OCI-LY1 (cell line): ENCODE measurements around the gene DEPP1.

Experiments
- H2AFZ ChIP-seq: fragments of 200-600 bp; sonication (generic), shearing (Covaris generic); 2 replicates; pipeline ENCODE4 v1.6.0; 2014; ENCODE audit warnings: antibody characterized with exemption, mild to moderate bottlenecking, low read length
- H3F3A ChIP-seq: fragments of 200-600 bp; sonication (generic), shearing (Covaris generic); 2 replicates; pipeline ENCODE4 v1.6.0; 2014; ENCODE audit warnings: mild to moderate bottlenecking, antibody characterized with exemption, low read length, moderate library complexity; ENCODE audit not compliant: insufficient read depth
- H3K27ac ChIP-seq: fragments of 200-600 bp; sonication (generic); 2 replicates; pipeline ENCODE4 v1.5.1; 2014; ENCODE audit warnings: low read length, mixed run types, mild to moderate bottlenecking, low read depth; ENCODE audit not compliant: poor library complexity, severe bottlenecking
- H3K27me3 ChIP-seq: fragments of 200-600 bp; sonication (generic); 2 replicates; pipeline ENCODE4 v1.6.0; 2014; ENCODE audit warnings: antibody characterized with exemption, mild to moderate bottlenecking, low read length, moderate library complexity; ENCODE audit not compliant: insufficient read depth
- H3K36me3 ChIP-seq: fragments of 200-600 bp; sonication (generic); 2 replicates; pipeline ENCODE4 v1.6.1; 2014; ENCODE audit warnings: mild to moderate bottlenecking, antibody characterized with exemption, low read length, moderate library complexity, mixed read lengths; ENCODE audit not compliant: insufficient read depth
- H3K4me1 ChIP-seq: fragments of 200-600 bp; sonication (generic); 2 replicates; pipeline ENCODE4 v1.5.1; 2014; ENCODE audit warnings: mild to moderate bottlenecking, low read length, moderate library complexity; ENCODE audit not compliant: insufficient read depth, severe bottlenecking
- H3K4me2 ChIP-seq: fragments of 200-600 bp; sonication (generic), shearing (Covaris generic); 2 replicates; pipeline ENCODE4 v1.6.1; 2014; ENCODE audit warnings: low read length
- H3K4me3 ChIP-seq: fragments of 200-600 bp; sonication (generic); 2 replicates; pipeline ENCODE4 v1.5.1; 2014; ENCODE audit warnings: low read length, low read depth, mild to moderate bottlenecking, mixed read lengths; ENCODE audit not compliant: poor library complexity, severe bottlenecking
- H3K79me2 ChIP-seq: fragments of 200-600 bp; shearing (Covaris generic); 2 replicates; pipeline ENCODE4 v1.6.1; 2016; ENCODE audit warnings: mixed run types, low read length, mixed read lengths; ENCODE audit not compliant: insufficient read depth
- H3K9ac ChIP-seq: fragments of 200-600 bp; sonication (generic), shearing (Covaris generic); 2 replicates; pipeline ENCODE4 v1.6.1; 2014; ENCODE audit warnings: mild to moderate bottlenecking, low read length, mixed read lengths
- H3K9me2 ChIP-seq: fragments of 200-600 bp; sonication (generic), shearing (Covaris generic); 2 replicates; pipeline ENCODE4 v1.6.1; 2014; ENCODE audit warnings: low read depth, mild to moderate bottlenecking, low read length, mixed read lengths
- H3K9me3 ChIP-seq: fragments of 200-600 bp; shearing (Covaris generic); 2 replicates; pipeline ENCODE4 v1.6.1; 2014; ENCODE audit warnings: low read length, mixed read lengths
- H4K20me1 ChIP-seq: fragments of 200-600 bp; sonication (generic), shearing (Covaris generic); 2 replicates; pipeline ENCODE4 v1.6.0; 2016; ENCODE audit warnings: mild to moderate bottlenecking, low read length; ENCODE audit not compliant: insufficient read depth
- EZH2 ChIP-seq: fragments of 200-600 bp; sonication (generic), shearing (Covaris generic); IDR thresholded peaks from 2 replicates; pipeline ENCODE4 v1.8.0; 2017; ENCODE audit warnings: borderline replicate concordance, mixed run types, mild to moderate bottlenecking, antibody characterized with exemption, low read length, moderate library complexity, mixed read lengths
- TF ChIP-seq, protein P1 (sequence below): fragments of 200-600 bp; sonication (generic), shearing (Covaris generic); IDR thresholded peaks from 2 replicates; pipeline ENCODE4 v1.5.1; 2017; ENCODE audit warnings: mild to moderate bottlenecking, antibody characterized with exemption, low read length, moderate library complexity, mixed read lengths

Gene DEPP1

DNA sequence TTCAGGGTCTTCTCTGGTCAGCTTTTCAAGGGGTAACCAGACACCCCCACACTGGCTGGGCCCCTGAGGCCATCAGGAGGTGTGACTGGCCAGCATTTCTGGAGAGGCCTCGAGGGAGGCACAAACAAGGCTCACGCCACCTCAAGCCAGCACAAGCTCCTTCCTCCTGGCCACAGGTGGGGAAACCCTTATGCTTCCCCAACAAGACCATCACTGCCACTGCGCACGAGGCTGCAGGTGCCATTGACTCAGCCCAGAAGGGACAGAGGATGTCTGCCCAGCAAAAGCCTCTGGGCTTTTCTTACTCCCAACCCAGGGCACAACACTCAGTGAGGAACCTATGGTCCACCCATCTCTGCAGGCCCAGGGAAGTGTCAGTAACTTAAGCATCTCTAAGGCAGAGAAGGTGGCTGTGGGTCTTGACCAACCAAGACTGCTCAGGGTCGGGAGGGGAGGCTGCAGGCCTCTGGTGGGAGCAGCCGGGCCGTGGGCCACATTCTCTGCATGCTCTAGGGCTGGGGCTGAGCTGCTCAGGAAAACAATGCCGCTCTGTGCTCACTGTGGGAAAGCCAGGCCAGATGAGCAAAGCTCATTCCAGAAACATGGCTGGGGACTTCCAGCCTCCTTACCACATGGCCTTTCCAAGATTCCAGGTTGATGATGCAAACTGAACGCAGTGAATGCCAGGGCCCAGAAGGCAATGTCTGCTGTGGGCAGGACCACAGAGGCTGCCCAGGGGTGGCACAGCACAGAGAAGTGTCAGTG, 43.2 kb downstream of the DEPP1 start:
- H3K9ac ChIP-seq, result no peak overlapping the region
- no peaks in the 10 kb centered on the region for H4K20me1 ChIP-seq
- no peak overlapping the region for H2AFZ ChIP-seq
- H3K4me2 ChIP-seq, result no peak overlapping the region
- H3K36me3 ChIP-seq, result no peaks in the 10 kb centered on the region
- no peaks in the 10 kb centered on the region; the same call in 1 of the 2 replicates for H3K27me3 ChIP-seq
- H3K9me2 ChIP-seq, result no peaks in the 10 kb centered on the region
- no peaks in the 10 kb centered on the region for H3K79me2 ChIP-seq
- no peak overlapping the region for H3K4me3 ChIP-seq
- TF ChIP-seq, protein P1, sequence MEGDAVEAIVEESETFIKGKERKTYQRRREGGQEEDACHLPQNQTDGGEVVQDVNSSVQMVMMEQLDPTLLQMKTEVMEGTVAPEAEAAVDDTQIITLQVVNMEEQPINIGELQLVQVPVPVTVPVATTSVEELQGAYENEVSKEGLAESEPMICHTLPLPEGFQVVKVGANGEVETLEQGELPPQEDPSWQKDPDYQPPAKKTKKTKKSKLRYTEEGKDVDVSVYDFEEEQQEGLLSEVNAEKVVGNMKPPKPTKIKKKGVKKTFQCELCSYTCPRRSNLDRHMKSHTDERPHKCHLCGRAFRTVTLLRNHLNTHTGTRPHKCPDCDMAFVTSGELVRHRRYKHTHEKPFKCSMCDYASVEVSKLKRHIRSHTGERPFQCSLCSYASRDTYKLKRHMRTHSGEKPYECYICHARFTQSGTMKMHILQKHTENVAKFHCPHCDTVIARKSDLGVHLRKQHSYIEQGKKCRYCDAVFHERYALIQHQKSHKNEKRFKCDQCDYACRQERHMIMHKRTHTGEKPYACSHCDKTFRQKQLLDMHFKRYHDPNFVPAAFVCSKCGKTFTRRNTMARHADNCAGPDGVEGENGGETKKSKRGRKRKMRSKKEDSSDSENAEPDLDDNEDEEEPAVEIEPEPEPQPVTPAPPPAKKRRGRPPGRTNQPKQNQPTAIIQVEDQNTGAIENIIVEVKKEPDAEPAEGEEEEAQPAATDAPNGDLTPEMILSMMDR, result no peak
- TF ChIP-seq EZH2, result no peak
- no peak overlapping the region for H3K27ac ChIP-seq
- no peaks in the 10 kb centered on the region for H3K9me3 ChIP-seq
- H3F3A ChIP-seq, result no peaks in the 10 kb centered on the region
- H3K4me1 ChIP-seq, result no peaks in the 10 kb centered on the region

DNA sequence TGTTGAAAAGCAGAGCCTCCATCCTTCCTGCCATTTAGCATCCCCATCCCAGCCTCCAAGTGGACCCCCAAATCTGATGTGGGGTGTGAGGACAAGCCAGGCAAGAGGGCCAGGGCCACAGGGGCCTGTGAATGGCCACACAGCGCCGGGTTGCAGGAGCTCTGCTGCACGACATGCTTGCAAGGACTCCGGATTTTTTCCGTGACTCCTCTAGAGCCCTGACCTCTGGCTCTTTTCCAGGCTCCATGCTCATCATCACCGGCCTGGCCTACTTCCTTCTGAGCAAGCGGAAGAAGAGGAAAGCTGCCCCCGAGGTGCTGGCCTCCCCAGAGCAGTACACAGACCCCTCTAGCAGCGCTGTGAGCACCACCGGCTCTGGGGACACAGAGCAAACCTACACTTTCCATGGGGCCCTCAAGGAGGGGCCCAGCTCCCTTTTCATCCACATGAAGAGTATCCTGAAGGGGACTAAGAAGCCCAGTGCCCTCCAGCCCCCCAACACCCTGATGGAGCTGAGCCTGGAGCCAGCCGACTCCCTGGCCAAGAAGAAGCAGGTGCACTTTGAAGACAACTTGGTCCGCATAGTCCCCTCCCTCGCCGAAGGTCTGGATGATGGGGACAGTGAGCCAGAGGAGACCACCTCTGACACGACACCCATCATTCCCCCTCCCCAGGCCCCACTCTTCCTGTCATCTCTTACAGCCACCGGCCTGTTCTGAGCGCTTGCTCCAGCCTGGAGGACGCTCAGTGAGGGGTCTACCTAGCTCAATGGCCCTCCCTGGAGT, 44.0 kb downstream of the DEPP1 start:
- H2AFZ ChIP-seq, result no peak overlapping the region
- no peaks in the 10 kb centered on the region for H3K9me2 ChIP-seq
- no peak overlapping the region for H3K9ac ChIP-seq
- H3K4me3 ChIP-seq, result no peak overlapping the region
- H3K27ac ChIP-seq, result no peak overlapping the region
- TF ChIP-seq, protein P1, result no peak
- TF ChIP-seq EZH2, result no peak
- H3K79me2 ChIP-seq, result no peaks in the 10 kb centered on the region
- no peaks in the 10 kb centered on the region for H4K20me1 ChIP-seq
- H3K9me3 ChIP-seq, result no peaks in the 10 kb centered on the region
- no peaks in the 10 kb centered on the region for H3F3A ChIP-seq
- H3K4me1 ChIP-seq, result no peaks in the 10 kb centered on the region
- H3K27me3 ChIP-seq, result no peaks in the 10 kb centered on the region; the same call in 1 of the 2 replicates
- no peak overlapping the region for H3K4me2 ChIP-seq
- no peaks in the 10 kb centered on the region for H3K36me3 ChIP-seq

DNA sequence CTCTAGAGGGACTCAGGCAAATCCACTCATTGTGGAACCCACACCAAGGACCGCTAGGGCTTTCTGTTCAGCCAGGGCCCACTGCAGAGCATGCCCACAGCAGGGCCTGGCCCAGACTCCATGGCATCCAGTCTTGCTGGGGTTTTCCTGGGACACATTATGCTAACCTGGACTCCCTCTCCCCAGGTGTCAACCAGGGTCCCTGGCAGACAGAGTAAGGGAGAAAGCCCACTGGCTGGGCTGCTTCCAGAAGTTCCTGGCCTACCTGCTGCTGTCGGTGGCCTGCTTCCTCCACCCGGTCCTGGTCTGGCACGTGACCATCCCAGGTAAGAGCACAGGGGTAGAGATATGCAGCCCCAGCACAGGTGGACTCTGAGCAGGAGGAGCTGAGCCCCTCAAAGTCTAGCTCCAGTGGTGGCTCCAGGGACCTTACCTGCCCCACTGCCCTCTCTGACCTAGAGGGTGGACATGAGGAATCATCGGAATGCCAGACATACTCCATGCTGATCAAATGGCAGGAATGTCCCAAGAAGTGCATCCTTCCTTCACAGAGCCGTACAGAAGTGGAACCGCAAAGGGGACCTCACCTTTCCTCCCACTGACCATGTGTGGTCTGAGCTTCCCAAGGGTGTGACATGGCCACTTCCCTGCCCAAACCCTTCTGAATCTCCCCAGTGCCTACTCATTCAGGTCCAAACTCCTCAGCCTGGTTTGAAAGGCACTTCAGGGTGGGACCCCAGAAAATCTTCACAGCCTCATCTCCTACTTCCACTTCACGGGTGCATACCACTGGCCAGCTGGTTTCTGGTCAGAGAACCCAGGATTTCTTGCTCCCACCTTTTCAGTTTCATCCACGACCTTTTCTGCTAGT, 44.9 kb downstream of the DEPP1 start:
- Histone ChIP-seq H2AFZ (no peak overlapping the region), H3K9me3 (no peaks in the 10 kb centered on the region), H4K20me1 (no peaks in the 10 kb centered on the region), H3K9me2 (no peaks in the 10 kb centered on the region), H3K27me3 (no peaks in the 10 kb centered on the region; the same call in 1 of the 2 replicates), H3K4me3 (no peak overlapping the region), H3F3A (no peaks in the 10 kb centered on the region), H3K79me2 (no peaks in the 10 kb centered on the region), H3K27ac (no peak overlapping the region), H3K4me2 (no peak overlapping the region), H3K4me1 (no peaks in the 10 kb centered on the region), H3K9ac (no peak overlapping the region), H3K36me3 (no peaks in the 10 kb centered on the region)
- TF ChIP-seq, protein P1, result no peak
- no peak for TF ChIP-seq EZH2
